ENCODE measurements around the gene ZNF12. TPM values are rescaled to one million over a fixed set of nuclear protein-coding genes. Genes with fewer than 3 reads are reported as not detected.
"Not testable (repeated sequence)": the region's sequence is repeated elsewhere in the genome, so short reads cannot be mapped to it uniquely, and the experiment has no call there.

Gene ZNF12
- total RNA-seq = 17.7 TPM
- long read RNA-seq, full-length matches to known transcripts = 38 of 44 reads
- long read RNA-seq, partial matches to known transcripts = 1 of 44 reads
- long read RNA-seq, other reads (novel, unspliced or antisense) = 5 of 44 reads

DNA sequence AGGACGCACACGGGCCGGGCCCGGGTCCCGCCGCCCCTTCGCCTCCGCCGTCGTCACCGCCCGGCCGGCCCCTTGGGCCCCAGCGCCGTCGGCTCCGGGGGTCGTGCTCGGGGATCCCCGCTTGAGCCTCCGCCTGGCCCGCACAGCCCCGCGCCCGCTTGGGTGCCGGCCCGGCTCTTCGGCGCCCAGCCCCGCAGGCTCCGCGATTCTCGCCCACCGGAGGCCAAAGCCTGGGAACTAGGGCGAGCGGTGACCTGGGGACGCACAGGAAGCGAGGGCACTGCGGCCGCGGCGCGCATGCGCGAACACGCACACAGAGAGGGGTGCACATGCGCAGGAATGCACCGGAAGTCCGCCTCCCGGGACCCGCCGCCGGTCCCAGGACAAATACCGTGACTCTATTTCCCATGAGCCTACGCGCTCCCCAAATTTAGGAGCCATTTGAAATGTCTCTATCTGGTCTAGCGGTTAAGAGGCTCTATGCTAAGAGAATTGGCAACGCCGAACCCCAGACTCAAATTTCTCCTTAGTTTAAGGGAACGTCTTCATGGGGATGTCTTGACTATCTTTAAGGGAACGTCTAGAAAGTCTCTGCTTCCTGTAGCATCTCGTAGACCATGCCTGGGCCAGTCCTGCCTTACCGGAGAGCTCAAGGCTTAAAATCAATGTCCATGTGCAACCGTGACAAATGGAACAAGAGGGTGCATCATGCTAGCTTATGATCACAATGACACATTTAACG lies at the start of gene ZNF12:
TSS of gene ZNF12 (minus strand) at position 282 of the 742 bp plus-strand sequence. CDS start 1,774 bp downstream, outside the sequence.
- intact Hi-C loops (cut with DNase I) = loop anchor here (1.0 to 5.0 kb wide), 2 partner anchors 22 to 130 kb away; partner anchors contain the start of gene ZDHHC4
- peak; percentile 98 for DNase-seq (ENCODE audit: low spot score)

GRCh38 chr7:6753964-6754363 lies 47.2 kb upstream of the ZNF12 start, which contains the start of gene RSPH10B2:
Gene RSPH10B2 (plus strand): TSS chr7:6754103. CDS start chr7:6757678, 3,575 bp downstream.
- intact Hi-C loops (cut with DNase I); DNase-seq (ENCODE audit: low spot score): not testable (repeated sequence)

GRCh38 chr7:6750173-6750572 lies 43.4 kb upstream of the ZNF12 start:
- intact Hi-C loops (cut with DNase I); DNase-seq (ENCODE audit: low spot score): not testable (repeated sequence)

- DNase-seq (ENCODE audit: low spot score); intact Hi-C loops (cut with DNase I): not testable (repeated sequence)
These were observed 42.6 kb upstream of the ZNF12 start for GRCh38 chr7:6749335-6749734.

- intact Hi-C loops (cut with DNase I); DNase-seq (ENCODE audit: low spot score): not testable (repeated sequence)
These were observed 37.8 kb upstream of the ZNF12 start for GRCh38 chr7:6744410-6745100.

- intact Hi-C loops (cut with DNase I); DNase-seq (ENCODE audit: low spot score): not testable (repeated sequence)
These were observed 31.7 kb upstream of the ZNF12 start for GRCh38 chr7:6738415-6738814.

- DNase-seq (ENCODE audit: low spot score) = no peak
- intact Hi-C loops (cut with DNase I) = no loop called here
These were observed 23.5 kb upstream of the ZNF12 start for GRCh38 chr7:6730343-6730633.

DNA sequence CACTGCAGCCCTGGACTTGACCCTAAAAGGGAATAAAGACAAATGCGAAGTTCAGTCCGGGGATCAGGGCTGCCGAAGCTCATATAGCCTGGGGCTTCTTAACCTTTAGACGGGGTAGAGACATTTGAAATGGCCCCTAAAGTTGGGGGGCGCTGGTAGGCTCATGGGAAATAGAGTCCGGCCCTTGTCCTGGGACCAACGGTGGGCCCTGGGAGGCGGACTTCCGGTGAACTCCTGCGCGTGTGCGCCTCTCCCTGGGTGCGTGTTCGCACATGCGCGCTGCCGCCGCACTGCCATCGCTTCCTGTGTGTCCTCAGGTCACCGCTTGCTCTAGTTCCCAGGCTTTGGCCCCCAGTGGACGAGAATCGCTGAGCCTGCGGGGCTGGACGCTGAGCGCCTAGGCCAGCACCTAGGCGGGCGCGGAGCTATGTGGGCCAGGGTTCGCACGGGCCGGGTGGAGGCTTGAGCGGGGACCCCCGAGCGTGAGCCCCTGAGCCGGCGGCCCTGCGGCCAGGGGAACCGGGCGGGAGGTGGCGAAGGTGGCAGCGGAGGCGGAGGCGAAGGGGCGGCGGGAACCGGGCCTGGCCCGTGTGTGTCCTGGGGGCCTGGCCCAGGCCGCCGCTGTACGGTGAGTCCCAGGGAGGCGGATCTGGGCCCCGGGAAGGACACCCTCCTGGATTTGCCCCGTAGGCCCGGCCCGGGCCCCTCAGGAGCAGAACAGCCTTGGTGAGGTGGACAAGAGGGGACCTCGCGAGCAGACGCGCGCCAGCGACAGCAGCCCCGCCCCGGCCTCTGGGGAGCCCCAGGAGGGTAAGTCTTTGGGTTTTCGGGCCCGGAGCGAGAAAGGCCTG lies 23.0 kb upstream of the ZNF12 start:
- intact Hi-C loops (cut with DNase I) = loop anchor here (1.0 kb wide), 1 partner anchor 22 kb away; no protein-coding TSS in a partner anchor
- peak; percentile 95 for DNase-seq (ENCODE audit: low spot score)

DNA sequence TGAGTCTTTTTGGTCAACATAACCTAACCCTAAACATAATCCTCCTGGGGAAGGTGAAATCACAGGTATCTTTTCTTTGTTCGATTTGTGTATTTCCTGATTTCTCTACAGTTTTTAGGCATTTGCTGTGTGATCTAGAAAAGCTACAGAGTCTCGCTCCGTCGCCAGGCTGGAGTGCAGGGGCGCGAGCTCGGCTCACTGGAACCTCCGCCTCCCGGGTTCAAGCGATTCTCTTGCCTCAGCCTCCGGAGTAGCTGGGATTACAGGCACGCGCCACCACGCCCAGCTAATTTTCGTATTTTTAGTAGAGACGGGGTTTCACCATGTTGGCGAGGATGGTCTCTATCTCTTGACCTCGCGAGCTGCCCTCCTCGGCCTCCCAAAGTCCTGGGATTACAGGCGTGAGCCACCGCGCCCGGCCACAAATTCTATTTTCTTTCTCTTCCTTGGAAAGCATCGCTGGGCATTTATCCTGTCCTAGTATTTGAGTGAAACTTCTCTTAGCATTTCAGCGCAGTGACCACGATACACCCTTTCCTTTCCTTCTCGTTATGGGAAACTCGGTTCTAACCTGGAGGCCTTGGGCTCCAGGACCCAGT lies 22.2 kb upstream of the ZNF12 start:
- not testable (repeated sequence) for DNase-seq (ENCODE audit: low spot score)
- intact Hi-C loops (cut with DNase I) = loop anchor here (1.0 kb wide), 1 partner anchor 22 kb away; no protein-coding TSS in a partner anchor

DNA sequence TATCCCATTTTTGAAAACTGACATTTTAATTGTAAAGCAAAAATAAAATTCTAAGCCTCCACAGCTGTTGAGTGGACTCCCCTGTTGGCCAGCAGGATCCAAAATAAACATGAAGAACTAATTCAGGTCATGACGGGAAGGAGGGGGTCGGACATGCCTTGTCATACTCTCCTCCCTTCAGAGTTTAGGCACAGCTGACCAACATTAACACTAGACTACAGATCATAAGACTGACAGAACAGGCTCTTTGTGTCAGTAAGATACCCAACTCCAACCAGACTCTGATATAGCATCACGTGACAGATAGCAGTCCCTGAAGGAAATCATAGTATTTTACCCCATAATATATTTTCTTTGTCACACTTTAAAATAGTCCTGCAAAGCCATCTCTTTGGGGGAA lies 20.9 kb upstream of the ZNF12 start:
- intact Hi-C loops (cut with DNase I) = no loop called here
- no peak for DNase-seq (ENCODE audit: low spot score)

DNA sequence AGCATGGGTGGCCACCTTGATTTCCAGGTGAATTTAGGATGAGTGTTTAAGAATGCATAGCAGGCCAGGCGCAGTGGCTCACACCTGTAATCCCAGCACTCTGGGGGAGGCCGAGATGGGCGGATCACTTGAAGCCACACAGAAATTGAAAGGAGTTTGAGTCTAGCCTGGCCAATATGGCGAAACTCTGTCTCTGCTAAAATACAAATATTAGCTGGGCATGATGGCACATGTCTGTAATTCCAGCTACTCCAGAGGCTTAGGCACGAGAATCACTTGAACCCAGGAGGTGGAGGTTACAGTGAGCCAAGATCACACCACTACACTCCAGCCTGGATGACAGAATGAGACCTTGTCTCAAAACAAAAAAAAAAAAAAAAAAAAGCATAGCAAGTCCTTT lies 19.6 kb upstream of the ZNF12 start:
- intact Hi-C loops (cut with DNase I); DNase-seq (ENCODE audit: low spot score): not testable (repeated sequence)

GRCh38 chr7:6725003-6725402 lies 18.3 kb upstream of the ZNF12 start:
- intact Hi-C loops (cut with DNase I) = no loop called here
- DNase-seq (ENCODE audit: low spot score) = no peak

GRCh38 chr7:6724351-6724750 lies 17.6 kb upstream of the ZNF12 start:
- intact Hi-C loops (cut with DNase I); DNase-seq (ENCODE audit: low spot score): not testable (repeated sequence)

GRCh38 chr7:6718124-6718523 lies 11.4 kb upstream of the ZNF12 start:
- DNase-seq (ENCODE audit: low spot score) = no peak
- intact Hi-C loops (cut with DNase I) = no loop called here

DNA sequence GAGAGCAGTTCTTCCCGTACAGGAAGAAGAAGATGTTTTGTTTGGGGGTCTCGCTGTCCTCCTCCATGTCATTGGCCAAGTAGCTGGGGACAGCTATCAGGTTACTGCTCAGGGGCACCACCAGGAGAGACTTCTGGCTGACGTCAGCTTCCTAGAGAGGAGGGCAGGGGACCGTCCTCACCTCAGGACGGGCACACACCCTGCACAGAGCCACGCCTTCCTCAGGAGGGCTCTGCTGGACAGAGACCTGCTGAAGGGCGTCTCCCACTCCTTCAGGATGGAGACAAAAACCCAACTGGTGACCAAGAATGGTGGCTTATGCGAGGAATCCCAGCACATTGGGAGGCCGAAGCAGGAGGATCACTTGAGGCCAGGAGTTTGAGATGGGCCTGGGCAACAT lies 9.2 kb upstream of the ZNF12 start:
- DNase-seq (ENCODE audit: low spot score); intact Hi-C loops (cut with DNase I): not testable (repeated sequence)

DNA sequence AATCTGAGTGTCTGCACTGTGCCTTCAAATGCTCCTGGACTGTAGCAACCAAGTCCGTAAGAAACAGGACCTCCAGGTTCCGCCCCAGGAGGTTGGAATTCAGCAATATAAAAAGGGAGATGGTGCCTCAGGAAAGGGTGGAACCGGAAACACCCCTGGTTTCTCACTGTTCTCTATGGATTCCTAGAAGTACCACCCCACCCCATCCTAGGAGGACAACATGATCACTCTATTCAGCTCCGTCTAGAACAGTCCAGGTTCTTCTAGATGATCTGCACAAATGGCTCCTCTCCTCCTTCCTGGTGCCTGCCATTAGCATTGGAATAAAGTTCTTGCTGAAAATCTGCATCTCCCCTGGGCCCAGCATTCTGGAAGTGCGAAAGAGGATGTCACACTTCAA lies 7.6 kb upstream of the ZNF12 start:
- intact Hi-C loops (cut with DNase I) = no loop called here
- DNase-seq (ENCODE audit: low spot score) = no peak

DNA sequence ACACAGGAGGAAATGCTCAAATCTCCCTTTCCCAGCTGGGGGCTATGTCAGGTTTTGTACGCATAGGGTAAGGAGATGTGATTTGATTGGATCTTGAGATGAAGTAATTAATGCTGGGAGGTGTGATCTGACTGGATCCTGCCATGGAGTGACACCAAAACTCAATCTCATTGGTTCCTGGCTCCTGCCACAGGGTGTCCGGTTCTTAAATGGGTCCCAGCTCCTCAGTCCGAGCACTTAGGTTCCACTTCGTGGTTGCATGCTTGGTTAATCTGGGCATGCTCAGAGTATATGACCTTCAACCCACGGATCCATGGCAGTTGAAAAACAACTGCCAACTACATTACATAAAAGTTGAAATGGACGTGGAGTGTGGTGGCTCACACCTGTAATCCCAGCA lies 3.1 kb upstream of the ZNF12 start:
- intact Hi-C loops (cut with DNase I) = loop anchor here (5.0 kb wide), 1 partner anchor 133 kb away; the partner anchor contains the start of gene ZDHHC4

DNA sequence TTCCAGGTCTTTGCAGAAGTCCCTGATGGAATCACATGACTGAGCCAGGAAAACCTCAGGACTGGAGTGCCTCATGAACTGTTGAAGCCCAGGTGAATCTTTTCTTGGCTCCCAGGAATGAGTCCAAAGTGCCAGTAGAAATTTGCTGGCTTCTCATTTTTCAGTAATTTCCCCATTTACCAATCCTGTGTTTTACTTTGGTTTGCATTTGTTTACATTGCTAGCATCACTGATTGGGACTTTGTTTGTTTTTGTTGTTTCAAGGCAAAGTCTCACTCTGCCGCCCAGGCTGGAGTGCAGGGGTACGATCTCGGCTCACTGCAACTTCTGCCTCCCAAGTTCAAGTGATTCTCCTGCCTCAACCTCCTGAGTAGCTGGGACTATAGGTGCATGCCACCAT lies 1.6 kb upstream of the ZNF12 start:
- intact Hi-C loops (cut with DNase I) = loop anchor here (5.0 kb wide), 1 partner anchor 131 kb away; the partner anchor contains the start of gene ZDHHC4
- no peak for DNase-seq (ENCODE audit: low spot score)

More for the DNA sequence above, 3.1 kb upstream of the ZNF12 start:
- no peak for DNase-seq (ENCODE audit: low spot score)
